ENCODE data around the gene CLDN6.
A peak's percentile ranks its signal among the peaks of the same experiment; 100 is the strongest.
"Not testable (repeated sequence)": the region's sequence is repeated elsewhere in the genome, so short reads cannot be mapped to it uniquely, and the experiment has no call there.

Gene CLDN6

DNA sequence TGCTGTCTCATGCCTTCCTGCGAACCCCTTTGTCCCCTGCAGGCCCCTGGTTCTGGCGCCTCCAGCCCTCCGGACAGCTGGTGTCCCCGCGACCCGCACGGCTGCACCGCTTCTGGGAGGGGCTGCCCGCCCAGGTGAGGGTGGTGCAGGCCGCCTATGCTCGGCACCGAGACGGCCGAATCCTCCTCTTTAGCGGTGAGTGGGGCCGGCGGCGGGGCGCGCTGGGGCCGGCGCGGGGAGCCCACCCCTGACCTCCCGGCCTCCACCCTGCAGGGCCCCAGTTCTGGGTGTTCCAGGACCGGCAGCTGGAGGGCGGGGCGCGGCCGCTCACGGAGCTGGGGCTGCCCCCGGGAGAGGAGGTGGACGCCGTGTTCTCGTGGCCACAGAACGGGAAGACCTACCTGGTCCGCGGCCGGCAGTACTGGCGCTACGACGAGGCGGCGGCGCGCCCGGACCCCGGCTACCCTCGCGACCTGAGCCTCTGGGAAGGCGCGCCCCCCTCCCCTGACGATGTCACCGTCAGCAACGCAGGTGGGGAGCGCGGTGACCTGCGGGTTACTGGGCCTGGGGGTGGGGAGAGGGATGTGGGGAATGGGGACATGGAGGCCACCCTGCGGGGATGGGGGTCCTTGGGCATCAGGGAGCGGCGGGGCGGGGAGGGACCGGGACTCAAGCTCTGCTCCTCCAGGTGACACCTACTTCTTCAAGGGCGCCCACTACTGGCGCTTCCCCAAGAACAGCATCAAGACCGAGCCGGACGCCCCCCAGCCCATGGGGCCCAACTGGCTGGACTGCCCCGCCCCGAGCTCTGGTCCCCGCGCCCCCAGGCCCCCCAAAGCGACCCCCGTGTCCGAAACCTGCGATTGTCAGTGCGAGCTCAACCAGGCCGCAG is 40.4 kb upstream of the CLDN6 start:
- peak overlapping the region; percentile 64; the same call in 1 of the 2 replicates for H3K9ac ChIP-seq (ENCODE audit: low read depth, low read length)
- no peak overlapping the region for H3K27ac ChIP-seq (ENCODE audit: low read depth, low read length)
- H3K4me3 ChIP-seq (ENCODE audit: low read depth, low read length) = peak overlapping the region; percentile 90

DNA sequence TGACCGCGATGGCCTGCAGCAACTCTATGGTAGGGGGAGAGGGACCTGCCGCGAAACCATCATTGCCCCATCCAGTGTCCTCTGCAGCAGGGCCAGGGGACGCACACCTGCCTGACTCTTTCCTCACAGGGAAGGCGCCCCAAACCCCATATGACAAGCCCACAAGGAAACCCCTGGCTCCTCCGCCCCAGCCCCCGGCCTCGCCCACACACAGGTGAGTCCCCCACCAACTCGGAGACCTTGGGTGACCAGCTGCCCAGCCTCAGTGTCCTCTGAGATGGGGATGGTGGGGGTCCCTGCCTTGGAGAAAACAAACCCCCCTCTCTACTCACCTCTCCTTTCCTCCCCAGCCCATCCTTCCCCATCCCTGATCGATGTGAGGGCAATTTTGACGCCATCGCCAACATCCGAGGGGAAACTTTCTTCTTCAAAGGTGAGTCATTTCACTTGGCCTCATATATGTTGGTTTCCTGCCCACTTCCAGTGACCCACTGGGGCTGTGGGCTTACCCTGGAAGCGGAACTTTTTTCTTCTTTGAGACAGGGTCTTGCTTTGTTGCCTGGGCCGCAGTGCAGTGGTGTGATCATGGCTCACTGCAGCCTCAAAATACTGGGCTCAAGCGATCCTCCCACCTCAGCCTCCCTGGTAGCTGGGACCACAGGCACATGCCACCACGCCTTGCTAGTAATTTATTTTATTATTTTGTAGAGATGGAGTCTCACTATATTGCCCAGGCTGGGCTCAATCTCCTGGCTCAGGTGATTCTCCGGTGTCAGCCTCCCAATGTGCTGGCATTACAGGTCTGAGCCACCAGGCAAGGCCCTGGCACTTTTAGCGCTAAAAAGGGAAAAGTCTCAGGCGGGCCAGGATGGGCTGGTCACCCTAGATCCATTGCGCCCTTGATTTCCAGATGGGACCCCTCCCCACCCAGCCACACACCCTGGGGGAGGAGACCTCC is 39.5 kb upstream of the CLDN6 start:
- Histone ChIP-seq H3K27ac (ENCODE audit: low read depth, low read length) (no peak overlapping the region), H3K36me3 (ENCODE audit: control insufficient read depth, insufficient read depth, low read length) (peaks cover 3% of the 10 kb centered on the region; the same call in 1 of the 2 replicates), H3K9ac (ENCODE audit: low read depth, low read length) (no peak overlapping the region), H3K4me3 (ENCODE audit: low read depth, low read length) (peak overlapping the region; percentile 90; the same call in 1 of the 2 replicates), H3K4me1 (ENCODE audit: control insufficient read depth, insufficient read depth, low read length) (peaks cover 7% of the 10 kb centered on the region; the same call in 1 of the 2 replicates), H3K27me3 (ENCODE audit: control insufficient read depth, insufficient read depth, low read length) (no peaks in the 10 kb centered on the region; the same call in 1 of the 2 replicates), H3K9me3 (ENCODE audit: control insufficient read depth, insufficient read depth, low read length) (no peaks in the 10 kb centered on the region)

More for the DNA sequence above, 40.4 kb upstream of the CLDN6 start:
- H3K4me1 ChIP-seq (ENCODE audit: control insufficient read depth, insufficient read depth, low read length) = peaks cover 7% of the 10 kb centered on the region; the same call in 1 of the 2 replicates
- no peaks in the 10 kb centered on the region; the same call in 1 of the 2 replicates for H3K27me3 ChIP-seq (ENCODE audit: control insufficient read depth, insufficient read depth, low read length)
- H3K36me3 ChIP-seq (ENCODE audit: control insufficient read depth, insufficient read depth, low read length) = peaks cover 3% of the 10 kb centered on the region; the same call in 1 of the 2 replicates
- no peaks in the 10 kb centered on the region for H3K9me3 ChIP-seq (ENCODE audit: control insufficient read depth, insufficient read depth, low read length)

- no peaks in the 10 kb centered on the region for H3K9me3 ChIP-seq (ENCODE audit: control insufficient read depth, insufficient read depth, low read length)
- H3K9ac ChIP-seq (ENCODE audit: low read depth, low read length) = no peak overlapping the region
- no peaks in the 10 kb centered on the region; the same call in 1 of the 2 replicates for H3K27me3 ChIP-seq (ENCODE audit: control insufficient read depth, insufficient read depth, low read length)
- H3K27ac ChIP-seq (ENCODE audit: low read depth, low read length) = no peak overlapping the region
- H3K4me1 ChIP-seq (ENCODE audit: control insufficient read depth, insufficient read depth, low read length) = peaks cover 7% of the 10 kb centered on the region; the same call in 1 of the 2 replicates
- peaks cover 3% of the 10 kb centered on the region; the same call in 1 of the 2 replicates for H3K36me3 ChIP-seq (ENCODE audit: control insufficient read depth, insufficient read depth, low read length)
- H3K4me3 ChIP-seq (ENCODE audit: low read depth, low read length) = no peak overlapping the region
Measured at GRCh38 chr16:3056336-3057180, 38.6 kb upstream of the CLDN6 start.

- not testable (repeated sequence) for H3K36me3 ChIP-seq (ENCODE audit: control insufficient read depth, insufficient read depth, low read length); H3K4me1 ChIP-seq (ENCODE audit: control insufficient read depth, insufficient read depth, low read length); H3K4me3 ChIP-seq (ENCODE audit: low read depth, low read length); H3K27ac ChIP-seq (ENCODE audit: low read depth, low read length); H3K9me3 ChIP-seq (ENCODE audit: control insufficient read depth, insufficient read depth, low read length); H3K9ac ChIP-seq (ENCODE audit: low read depth, low read length); H3K27me3 ChIP-seq (ENCODE audit: control insufficient read depth, insufficient read depth, low read length)
Measured at GRCh38 chr16:3055734-3056115, 37.7 kb upstream of the CLDN6 start.

DNA sequence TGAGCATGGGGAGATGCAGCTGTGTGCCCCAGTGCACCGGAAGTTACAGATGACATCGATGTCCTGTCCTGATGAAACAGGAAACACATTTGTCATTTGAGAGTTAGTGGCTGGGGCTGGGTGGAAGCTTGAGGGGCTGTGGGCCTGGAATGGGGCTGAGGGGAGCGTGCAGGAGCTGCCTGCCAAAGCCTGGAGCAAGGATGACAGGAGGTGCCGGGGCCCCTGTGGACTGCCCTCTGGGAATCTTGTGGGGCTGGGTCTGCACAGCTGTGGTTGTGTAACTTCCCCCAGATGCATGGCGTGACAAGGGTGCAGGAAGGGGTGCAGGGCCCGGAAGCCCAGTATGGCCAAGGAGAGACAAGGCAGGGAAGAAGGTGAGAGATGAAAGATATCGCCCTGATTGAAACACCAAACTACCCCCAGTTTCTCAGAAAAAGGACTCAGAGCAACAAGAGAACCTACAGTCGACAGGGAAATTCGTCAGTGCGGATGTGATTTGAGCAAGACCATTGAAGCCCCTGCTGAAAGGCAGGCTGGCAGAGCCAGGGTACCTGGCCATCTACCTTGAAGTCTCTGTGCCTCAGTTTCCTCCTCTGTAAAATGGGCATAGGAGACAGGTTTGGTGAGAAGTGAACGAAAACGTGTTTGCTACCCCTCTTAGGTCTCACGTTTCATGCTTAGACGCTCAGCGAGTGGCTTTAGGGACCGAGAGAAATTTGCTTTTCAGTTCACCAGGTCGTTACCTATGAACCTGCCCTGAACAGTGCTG is 37.2 kb upstream of the CLDN6 start:
- H3K9me3 ChIP-seq (ENCODE audit: control insufficient read depth, insufficient read depth, low read length) = no peaks in the 10 kb centered on the region
- H3K36me3 ChIP-seq (ENCODE audit: control insufficient read depth, insufficient read depth, low read length) = peaks cover 3% of the 10 kb centered on the region; the same call in 1 of the 2 replicates
- H3K4me3 ChIP-seq (ENCODE audit: low read depth, low read length) = no peak overlapping the region
- H3K27me3 ChIP-seq (ENCODE audit: control insufficient read depth, insufficient read depth, low read length) = no peaks in the 10 kb centered on the region; the same call in 1 of the 2 replicates
- peaks cover 7% of the 10 kb centered on the region; the same call in 1 of the 2 replicates for H3K4me1 ChIP-seq (ENCODE audit: control insufficient read depth, insufficient read depth, low read length)
- no peak overlapping the region for H3K9ac ChIP-seq (ENCODE audit: low read depth, low read length)
- H3K27ac ChIP-seq (ENCODE audit: low read depth, low read length) = no peak overlapping the region

GRCh38 chr16:3053330-3053710 is 35.3 kb upstream of the CLDN6 start:
- H3K27ac ChIP-seq (ENCODE audit: low read depth, low read length); H3K9me3 ChIP-seq (ENCODE audit: control insufficient read depth, insufficient read depth, low read length); H3K36me3 ChIP-seq (ENCODE audit: control insufficient read depth, insufficient read depth, low read length); H3K27me3 ChIP-seq (ENCODE audit: control insufficient read depth, insufficient read depth, low read length); H3K4me3 ChIP-seq (ENCODE audit: low read depth, low read length); H3K4me1 ChIP-seq (ENCODE audit: control insufficient read depth, insufficient read depth, low read length); H3K9ac ChIP-seq (ENCODE audit: low read depth, low read length): not testable (repeated sequence)

- H3K36me3 ChIP-seq (ENCODE audit: control insufficient read depth, insufficient read depth, low read length); H3K9me3 ChIP-seq (ENCODE audit: control insufficient read depth, insufficient read depth, low read length); H3K27ac ChIP-seq (ENCODE audit: low read depth, low read length); H3K9ac ChIP-seq (ENCODE audit: low read depth, low read length); H3K4me3 ChIP-seq (ENCODE audit: low read depth, low read length); H3K4me1 ChIP-seq (ENCODE audit: control insufficient read depth, insufficient read depth, low read length): not testable (repeated sequence)
- peaks cover 14% of the 10 kb centered on the region for H3K27me3 ChIP-seq (ENCODE audit: control insufficient read depth, insufficient read depth, low read length)
Measured at GRCh38 chr16:3052571-3053329, 34.8 kb upstream of the CLDN6 start.

- Histone ChIP-seq H3K27me3 (ENCODE audit: control insufficient read depth, insufficient read depth, low read length) (peaks cover 24% of the 10 kb centered on the region), H3K9me3 (ENCODE audit: control insufficient read depth, insufficient read depth, low read length) (no peaks in the 10 kb centered on the region), H3K36me3 (ENCODE audit: control insufficient read depth, insufficient read depth, low read length) (peaks cover 3% of the 10 kb centered on the region; the same call in 1 of the 2 replicates), H3K9ac (ENCODE audit: low read depth, low read length) (no peak overlapping the region), H3K4me1 (ENCODE audit: control insufficient read depth, insufficient read depth, low read length) (no peaks in the 10 kb centered on the region), H3K27ac (ENCODE audit: low read depth, low read length) (no peak overlapping the region), H3K4me3 (ENCODE audit: low read depth, low read length) (no peak overlapping the region)
Measured at GRCh38 chr16:3051494-3051893, 33.5 kb upstream of the CLDN6 start.

DNA sequence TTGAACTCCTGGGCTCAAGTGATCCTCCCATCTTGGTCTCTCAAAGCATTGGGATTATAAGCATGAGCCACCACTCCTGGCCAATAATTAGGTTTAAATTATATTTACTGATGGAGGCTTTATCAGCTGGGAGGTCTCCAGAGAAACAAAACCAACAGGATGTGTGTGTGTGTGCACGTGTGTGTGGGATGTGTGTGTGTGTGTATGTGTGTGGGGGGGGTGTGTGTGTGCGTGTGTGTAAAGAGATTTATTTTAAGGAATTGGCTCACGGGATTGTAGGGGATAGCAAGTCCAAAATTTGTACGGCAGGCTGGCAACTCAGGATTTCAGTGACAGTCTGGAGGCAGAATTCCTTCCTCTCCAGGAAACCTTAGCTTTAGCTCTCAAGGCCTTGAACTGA is 33.0 kb upstream of the CLDN6 start:
- Histone ChIP-seq H3K27ac (ENCODE audit: low read depth, low read length) (no peak overlapping the region), H3K27me3 (ENCODE audit: control insufficient read depth, insufficient read depth, low read length) (peaks cover 24% of the 10 kb centered on the region), H3K4me3 (ENCODE audit: low read depth, low read length) (no peak overlapping the region), H3K36me3 (ENCODE audit: control insufficient read depth, insufficient read depth, low read length) (peaks cover 3% of the 10 kb centered on the region; the same call in 1 of the 2 replicates), H3K9me3 (ENCODE audit: control insufficient read depth, insufficient read depth, low read length) (no peaks in the 10 kb centered on the region), H3K9ac (ENCODE audit: low read depth, low read length) (no peak overlapping the region), H3K4me1 (ENCODE audit: control insufficient read depth, insufficient read depth, low read length) (no peaks in the 10 kb centered on the region)
